Measurements from ENCODE around the gene PDCD11. TPM values are rescaled to one million over a fixed set of nuclear protein-coding genes. Genes with fewer than 3 reads are reported as not detected.

Gene PDCD11
- total RNA-seq, 1 experiment from 2014 or later, result 106 TPM

GRCh38 chr10:103493362-103493915, 97.0 kb downstream of the PDCD11 start, which contains the start of gene NEURL1 (continued):
- no peak for TF ChIP-seq REST (IDR thresholded peaks at IDR 0.05; ENCODE audit: low read depth)

- intact Hi-C loops (cut with micrococcal nuclease), result loop anchor here (2.0 kb wide), 1 partner anchor 49 kb away; no protein-coding TSS in a partner anchor
- CTCF ChIA-PET, result no interaction called here
- no peak overlapping the region for H3K27ac ChIP-seq (ENCODE audit: low read depth, low read length)
- no peak overlapping the region for H3K4me3 ChIP-seq (replicated peaks in 1 of 2; ENCODE audit: low read depth in 1 of 2, low read length in 2 of 2)
- H3K27me3 ChIP-seq (ENCODE audit: insufficient read depth, low read length), result no peaks in the 10 kb centered on the region
- no peak overlapping the region for H3K4me2 ChIP-seq (ENCODE audit: low read length)
- H4K20me1 ChIP-seq (ENCODE audit: insufficient read depth), result no peaks in the 10 kb centered on the region
- H2AFZ ChIP-seq (ENCODE audit: low read depth, low read length, poor library complexity, severe bottlenecking), result no peak overlapping the region
- no peak overlapping the region for H3K9ac ChIP-seq (ENCODE audit: low read length)
- H3K79me2 ChIP-seq (ENCODE audit: insufficient read depth, low read length), result no peaks in the 10 kb centered on the region
- no peaks in the 10 kb centered on the region for H3K9me2 ChIP-seq (ENCODE audit: insufficient read depth)
- BruUV-seq (replicated peaks), result no TSS peak
- ATAC-seq (no peak), DNase-seq (ENCODE audit: low read depth, low spot score) (no peak)
- no peaks in the 10 kb centered on the region for H3K9me3 ChIP-seq (ENCODE audit: control insufficient read depth in 1 of 2, insufficient read depth in 1 of 2, low read depth in 1 of 2, low read length in 2 of 2)
- POLR2A ChIA-PET, result interaction anchor here (0.6 kb wide), 1 partner anchor 676 kb away, joined by 3 read pairs; no protein-coding TSS in a partner anchor
- peaks cover 15 to 28% of the 10 kb centered on the region in 2 experiments for H3K4me1 ChIP-seq (ENCODE audit: control insufficient read depth in 1 of 2, insufficient read depth in 2 of 2, low read length in 2 of 2)
- no peaks in the 10 kb centered on the region for H3K36me3 ChIP-seq (ENCODE audit: control insufficient read depth in 1 of 2, insufficient read depth in 2 of 2, low read length in 2 of 2)
- RAD21 ChIA-PET (ENCODE audit: low non-redundant PET in 1 of 2, low total read pairs in 2 of 2, uncharacterized antibody in 2 of 2, unreplicated experiment in 2 of 2), result no interaction called here
- TF ChIP-seq POLR2AphosphoS5 (IDR thresholded peaks at IDR 0.05; ENCODE audit: low read depth, low read length) (no peak), SP1 (IDR thresholded peaks at IDR 0.05; ENCODE audit: low read depth) (no peak), RAD21 (IDR thresholded peaks at IDR 0.05; ENCODE audit: low read depth) (no peak), MAX (IDR thresholded peaks at IDR 0.05) (no peak), REST (IDR thresholded peaks at IDR 0.05; ENCODE audit: low read depth) (no peak), SIN3A (IDR thresholded peaks at IDR 0.05; ENCODE audit: low read depth) (no peak), ZNF274 (IDR thresholded peaks at IDR 0.05; ENCODE audit: low read depth, low read length) (no peak), POLR2A (IDR thresholded peaks at IDR 0.05; ENCODE audit: borderline replicate concordance, extremely low read depth, insufficient read depth, insufficient read length) (no peak), EGR1 (IDR thresholded peaks at IDR 0.05; ENCODE audit: low read depth) (no peak), CTCF (IDR thresholded peaks at IDR 0.05 in 2 of 3, conservative IDR thresholded peaks at IDR 0.05 in 1 of 3; ENCODE audit: borderline replicate concordance in 1 of 3, insufficient read depth in 1 of 3, low read depth in 2 of 3, low read length in 2 of 3) (no peak)
These were observed 97.8 kb downstream of the PDCD11 start for GRCh38 chr10:103493916-103494877.
